NCI-H2196 (cell line): Measurements from ENCODE around the gene AEBP2.
"Not testable (repeated sequence)": the region's sequence is repeated elsewhere in the genome, so short reads cannot be mapped to it uniquely, and the experiment has no call there.

Source experiments
- DNase-seq: peaks from one replicate; lab custom pipeline; 2025; ENCODE audit not compliant: unreplicated experiment; lab: John Stamatoyannopoulos, UW

AEBP2 gene

DNA sequence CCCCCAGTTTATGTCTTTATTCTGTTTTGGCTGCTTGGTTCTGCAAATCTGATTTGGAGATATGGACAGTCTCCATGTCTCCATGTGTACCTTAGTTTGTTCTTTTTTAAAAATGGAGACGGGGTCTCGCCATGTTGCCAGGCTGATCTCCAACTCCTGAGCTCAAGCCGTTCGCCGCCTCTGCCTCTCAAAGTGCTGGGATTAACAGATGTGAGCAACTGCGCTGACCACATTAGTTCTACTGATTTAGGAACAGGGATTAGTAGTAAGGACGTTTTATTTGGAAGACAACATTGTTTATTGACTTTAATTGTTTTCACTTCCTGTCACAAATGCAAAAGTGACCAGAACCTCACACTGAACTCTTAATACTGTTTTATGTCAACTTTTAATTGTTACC lies 14.7 kb downstream of the AEBP2 start:
- DNase-seq, result no peak

DNA sequence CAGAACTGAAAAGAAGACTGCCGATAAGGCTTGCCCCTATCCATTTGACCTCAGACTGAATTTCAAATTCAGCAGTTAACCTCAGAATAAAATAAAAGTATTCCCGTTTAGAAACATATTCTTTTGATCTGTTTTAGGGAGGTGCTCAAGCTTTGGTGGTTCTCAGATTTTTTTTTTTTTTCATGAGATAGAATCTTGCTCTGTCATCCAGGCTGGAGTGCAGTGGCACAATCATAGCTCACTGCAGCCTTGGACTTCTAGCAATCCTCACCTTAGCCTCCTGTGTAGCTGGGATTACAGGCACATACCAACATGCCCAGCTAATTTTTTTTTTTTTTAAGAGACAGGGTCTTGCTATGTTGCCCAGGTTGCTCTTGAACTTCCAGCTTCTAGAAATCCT lies 15.5 kb downstream of the AEBP2 start:
- no peak for DNase-seq

DNA sequence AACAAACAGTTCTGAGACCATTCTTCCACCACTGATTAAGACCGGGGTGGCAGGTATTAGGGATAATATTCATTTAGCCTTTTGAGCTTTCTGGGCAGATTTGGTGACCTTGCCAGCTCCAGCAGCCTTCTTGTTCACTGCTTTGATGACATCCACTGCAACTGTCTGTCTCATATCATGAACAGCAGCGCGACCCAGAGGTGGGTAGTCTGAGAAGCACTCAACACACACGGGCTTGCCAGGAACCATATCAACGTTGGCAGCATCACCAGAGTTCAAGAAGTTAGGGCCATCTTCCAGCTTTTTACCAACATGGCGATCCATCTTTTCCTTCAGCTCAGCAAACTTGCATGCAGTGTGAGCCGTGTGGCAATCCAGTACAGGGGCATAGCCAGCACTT lies 16.9 kb downstream of the AEBP2 start:
- no peak for DNase-seq

DNA sequence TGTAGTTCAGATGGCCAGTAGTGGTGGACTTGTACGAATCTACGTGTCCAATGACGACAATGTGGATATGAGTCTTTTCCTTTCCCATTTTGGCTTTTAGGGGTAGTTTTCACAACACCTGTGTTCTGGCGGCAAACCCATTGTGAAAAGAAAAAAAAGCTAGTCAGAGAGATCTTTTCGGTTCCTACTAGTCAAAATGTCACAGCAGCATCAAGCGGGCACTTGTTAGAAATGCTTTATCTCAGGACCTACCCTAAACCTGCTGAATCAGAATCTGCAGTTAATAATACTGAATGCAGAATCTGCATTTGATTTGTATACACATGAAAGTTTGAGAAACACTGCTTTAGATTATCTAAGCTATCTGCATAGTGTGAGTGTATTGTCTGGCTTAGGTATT lies 18.3 kb downstream of the AEBP2 start:
- DNase-seq, result no peak

DNA sequence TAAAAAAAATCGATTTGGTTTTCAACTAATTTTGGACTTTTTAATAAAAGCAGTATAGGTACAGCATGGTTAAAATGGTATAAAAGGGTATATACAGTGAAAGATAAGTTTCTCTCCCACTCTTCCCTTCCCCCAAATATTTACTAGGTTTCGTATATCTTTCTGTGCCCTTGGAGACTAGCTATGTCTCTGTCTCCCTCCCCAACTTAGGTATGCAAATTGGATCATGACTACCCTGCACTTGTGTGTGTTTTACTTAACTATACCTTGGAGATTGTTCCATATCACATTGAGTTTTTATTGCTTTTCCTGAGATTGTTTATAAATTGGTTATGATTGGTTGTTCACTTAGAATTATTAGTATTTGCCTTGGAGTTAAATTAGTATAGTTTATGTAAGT lies 19.4 kb downstream of the AEBP2 start:
- DNase-seq, result no peak

DNA sequence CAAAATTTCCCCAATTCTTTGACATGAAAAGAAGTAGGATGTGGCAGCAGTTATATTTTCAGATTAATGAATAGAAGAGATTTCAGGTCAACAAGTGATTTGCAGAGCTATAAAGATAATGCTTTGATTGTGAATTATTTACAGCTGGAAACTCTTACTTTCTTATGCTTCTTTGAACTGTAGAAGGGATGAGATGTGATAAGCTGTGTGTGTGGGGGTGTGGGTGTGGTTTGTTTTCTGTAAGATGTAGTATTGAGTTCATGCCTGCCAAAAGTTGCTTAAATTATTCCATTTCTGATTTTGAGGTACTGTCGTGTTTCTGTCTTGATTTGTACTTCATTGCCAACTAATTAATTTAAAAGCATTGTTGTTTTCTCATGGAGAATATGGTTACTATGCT lies 22.7 kb downstream of the AEBP2 start:
- DNase-seq, result no peak

DNA sequence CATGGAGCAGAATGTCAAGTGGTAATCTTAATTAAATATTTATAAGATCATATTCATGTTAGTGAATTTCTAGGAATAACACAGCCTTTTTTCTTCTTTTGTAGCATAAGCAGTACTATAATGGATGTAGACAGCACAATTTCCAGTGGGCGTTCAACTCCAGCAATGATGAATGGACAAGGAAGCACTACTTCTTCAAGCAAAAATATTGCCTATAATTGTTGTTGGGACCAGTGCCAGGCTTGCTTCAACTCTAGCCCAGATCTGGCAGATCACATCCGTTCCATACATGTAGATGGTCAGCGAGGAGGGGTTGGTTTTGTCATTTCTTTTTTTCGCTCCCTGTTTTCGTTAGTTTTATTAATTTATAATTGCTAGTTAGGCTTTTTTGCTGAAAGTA lies 23.1 kb downstream of the AEBP2 start:
- no peak for DNase-seq

DNA sequence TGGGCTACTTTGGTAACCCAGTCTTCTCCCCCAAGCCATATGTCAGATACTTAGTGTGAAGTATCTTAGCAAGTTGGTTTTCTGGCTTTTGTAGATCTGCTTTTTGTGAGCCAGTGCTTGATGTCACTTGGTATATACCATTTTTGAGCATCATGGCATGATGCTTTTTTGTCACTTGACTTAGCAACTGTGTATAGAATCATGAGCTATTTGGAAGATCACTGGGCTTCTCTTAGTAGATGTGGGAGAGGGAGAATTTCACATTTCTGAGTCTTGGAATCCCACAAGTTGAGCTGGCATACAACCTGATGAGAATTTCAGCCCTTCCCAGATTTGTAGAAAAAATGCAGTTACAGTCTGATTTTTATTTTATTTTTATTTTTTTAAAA lies 24.9 kb downstream of the AEBP2 start:
- DNase-seq, result no peak

DNA sequence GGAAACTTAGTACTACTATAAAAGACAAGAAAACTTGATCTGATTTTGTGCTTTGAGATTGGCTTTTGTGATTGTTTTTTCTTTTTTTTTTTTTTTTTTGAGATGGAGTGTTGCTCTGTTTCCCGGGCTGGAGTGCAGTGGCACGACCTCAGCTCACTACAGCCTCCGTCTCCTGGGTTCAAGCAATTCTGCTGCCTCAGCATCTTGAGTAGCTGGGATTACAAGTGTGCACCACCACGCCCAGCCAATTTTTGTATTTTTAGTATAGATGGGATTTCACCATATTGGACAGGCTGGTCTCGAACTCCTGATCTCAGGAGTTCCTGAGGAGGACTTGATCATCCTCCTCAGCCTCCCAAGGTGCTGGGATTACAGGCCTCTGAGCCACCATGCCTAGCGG lies 26.4 kb downstream of the AEBP2 start:
- DNase-seq, result no peak

DNA sequence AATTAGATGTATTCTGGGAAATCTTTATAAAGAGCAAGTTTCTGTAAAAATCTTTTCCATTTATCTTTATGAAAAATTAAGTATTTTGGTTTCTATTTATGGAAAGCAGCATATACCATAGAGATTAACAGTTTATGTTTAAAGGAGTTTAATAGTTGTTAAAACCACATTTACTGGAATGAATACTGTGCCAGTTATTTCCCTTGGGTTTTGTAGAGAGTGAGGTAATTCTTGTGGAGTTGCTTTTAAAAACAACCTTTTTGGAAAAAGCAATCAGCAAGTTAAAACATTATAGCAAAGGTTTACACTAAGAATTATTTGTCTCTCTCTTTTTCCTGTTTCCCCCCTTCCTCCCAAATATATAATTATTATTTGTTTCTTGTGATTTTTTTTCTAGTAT lies 34.9 kb downstream of the AEBP2 start:
- no peak for DNase-seq

DNA sequence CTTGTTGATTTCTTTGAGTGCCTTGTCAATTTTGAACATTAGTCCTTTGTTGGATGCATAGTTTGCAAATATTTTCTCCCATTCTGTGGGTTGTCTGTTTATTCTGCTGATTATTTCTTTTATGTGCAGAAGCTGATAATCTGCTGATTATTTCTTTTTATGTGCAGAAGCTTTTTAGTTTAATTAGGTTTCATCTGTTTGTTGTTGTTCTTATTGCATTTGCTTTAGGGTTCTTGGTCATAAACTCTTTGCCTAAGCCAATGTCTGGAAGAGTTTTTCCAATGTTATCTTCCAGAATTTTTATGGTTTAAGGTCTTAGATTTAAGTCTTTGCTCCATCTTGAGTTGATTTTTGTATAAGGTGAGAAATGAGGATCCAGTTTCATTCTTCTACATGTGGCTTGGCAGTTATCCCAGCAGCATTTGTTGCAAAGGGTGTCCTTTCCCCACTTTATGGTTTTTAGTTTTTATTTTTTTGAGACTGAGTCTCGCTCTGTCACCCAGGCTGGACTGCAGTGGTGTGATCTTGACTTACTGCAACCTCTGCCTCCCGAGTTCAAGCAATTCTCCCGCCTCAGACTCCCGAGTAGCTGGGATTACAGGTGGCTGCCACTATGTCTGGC lies 36.7 kb downstream of the AEBP2 start:
- not testable (repeated sequence) for DNase-seq

DNA sequence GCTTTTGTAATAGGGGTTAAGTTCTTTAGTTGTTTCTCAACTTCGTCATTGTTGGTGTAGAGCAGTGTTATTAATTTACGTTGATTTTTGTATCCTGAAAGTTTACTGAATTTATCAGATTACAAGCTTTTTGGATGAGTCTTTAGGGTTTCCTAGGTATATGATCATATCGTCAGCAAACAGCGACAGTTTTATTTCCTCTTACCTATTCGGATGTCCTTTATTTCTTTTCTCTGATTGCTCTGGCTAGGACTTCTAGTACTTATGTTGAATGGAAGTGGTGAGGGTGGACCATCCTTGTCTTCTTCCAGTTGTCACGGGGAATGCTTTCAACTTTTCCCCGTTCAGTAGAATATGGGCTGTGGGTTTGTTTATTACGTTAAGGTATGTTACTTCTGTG lies 37.8 kb downstream of the AEBP2 start:
- DNase-seq, result no peak

DNA sequence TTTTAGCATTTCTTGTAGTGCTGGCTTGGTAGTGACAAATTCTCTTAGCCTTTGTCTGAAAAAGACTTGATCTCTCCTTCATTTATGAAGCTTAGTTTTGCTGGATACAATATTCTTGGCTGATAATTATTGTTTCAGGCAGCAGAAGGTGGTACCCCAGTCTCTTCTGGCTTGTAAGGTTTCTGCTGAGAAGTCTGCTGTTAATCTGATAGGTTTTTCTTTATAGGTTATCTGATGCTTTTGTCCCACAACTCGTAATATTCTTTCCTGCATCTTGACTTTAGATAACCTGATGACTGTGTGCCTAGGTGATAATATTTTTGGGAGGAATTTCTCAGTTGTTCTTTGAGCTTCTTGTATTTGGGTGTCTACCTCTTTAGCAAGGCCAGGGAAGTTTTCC lies 41.2 kb downstream of the AEBP2 start:
- DNase-seq, result no peak

DNA sequence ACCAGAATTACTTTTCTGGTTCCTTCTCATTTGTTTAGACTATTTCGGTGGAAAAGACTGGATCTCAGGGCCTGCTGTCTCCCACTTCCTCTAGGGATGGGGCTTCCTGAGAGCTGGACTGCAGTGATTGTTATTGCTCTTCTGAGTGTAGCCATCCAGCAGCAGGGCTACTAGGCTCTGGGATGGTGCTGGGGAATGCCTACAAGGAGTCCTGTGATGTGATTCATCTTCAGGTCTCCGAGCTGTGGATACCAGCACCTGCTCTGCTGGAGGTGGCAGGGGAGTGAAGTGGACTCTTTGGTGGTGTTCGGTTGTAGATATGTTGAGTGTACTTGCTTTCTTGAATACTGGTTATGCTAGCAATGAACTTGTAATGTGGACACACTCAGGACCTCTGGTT lies 42.7 kb downstream of the AEBP2 start:
- no peak for DNase-seq

DNA sequence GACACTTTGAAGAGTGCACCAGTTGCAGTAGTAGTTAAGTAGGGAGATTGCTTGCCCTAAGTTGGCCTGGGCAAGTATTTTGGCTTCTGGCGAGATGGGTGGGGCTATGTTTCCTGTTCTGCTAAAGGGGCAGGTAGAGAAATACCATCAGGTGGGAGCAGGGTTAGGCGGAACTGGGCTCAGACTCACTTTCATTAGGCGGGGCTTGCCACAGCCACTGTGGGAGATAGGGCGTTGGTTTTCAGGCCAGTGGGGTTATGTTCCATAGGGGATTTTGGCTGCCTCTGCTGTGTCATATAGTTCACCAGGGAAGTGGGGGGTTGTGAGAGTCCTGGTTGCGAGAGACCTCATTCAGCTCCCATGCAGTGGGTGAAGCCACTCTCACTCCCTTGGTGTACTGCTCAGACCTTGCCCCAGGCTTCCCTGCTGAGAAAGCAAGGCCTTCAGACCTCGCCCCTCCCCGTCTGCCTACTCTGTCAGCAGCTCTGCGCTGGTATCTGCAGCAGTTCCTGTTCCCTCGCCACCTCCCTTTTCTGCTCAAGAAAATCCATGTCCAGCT lies 43.3 kb downstream of the AEBP2 start:
- DNase-seq, result no peak

DNA sequence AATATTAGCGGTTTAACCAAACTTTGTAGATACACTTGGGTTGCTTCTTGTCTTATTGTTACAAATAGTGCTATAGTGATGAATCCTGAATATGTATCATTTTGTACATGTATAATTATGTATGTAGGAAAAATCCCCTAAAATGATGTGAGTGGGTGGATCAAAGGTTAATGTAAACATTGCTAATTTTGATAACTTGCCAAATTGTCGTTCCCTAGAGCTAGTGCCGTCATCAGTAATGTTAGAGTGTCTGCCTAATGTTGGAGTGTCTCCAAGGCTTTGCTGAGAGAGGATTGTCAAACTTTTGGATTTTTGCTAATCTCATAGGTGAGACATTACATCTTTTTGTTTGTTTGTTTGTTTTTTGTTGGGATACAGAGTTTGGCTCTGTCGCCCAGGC lies 44.4 kb downstream of the AEBP2 start:
- DNase-seq, result no peak

DNA sequence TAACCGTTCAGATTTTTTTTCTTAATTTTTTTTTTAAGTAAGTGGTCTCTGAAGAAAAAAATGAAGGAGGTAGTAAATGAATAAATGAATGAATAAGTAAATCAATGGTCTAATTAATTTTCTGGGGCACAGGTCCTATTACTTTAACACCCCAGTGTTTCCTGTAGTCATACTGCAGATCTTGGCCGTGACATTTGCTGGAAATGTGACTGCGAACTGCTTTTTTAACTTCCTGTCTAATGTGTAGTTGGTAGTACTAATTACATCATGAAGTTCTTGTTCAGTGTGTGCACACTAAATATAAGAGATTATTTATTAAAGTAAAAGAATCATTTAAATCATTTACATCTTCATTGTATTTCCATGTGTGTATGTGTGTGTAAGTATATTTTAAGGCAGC lies 45.4 kb downstream of the AEBP2 start:
- no peak for DNase-seq

DNA sequence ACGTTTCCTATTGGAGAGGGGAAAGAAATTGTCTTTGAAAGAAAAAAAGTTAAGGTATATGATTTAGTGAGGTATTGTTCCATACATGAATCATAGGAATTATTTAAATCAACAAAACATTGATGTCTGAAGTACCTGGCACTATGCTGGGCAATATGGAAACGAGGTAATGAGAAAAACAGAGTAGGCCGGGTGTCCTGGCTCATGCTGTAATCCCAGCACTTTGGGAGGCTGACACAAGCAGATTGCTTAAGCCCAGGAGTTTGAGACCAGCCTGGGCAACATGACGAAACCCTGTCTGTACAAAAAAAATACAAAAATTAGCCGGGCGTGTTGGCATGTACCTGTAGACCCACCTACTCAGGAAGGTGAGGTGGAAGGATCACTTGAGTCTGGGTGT lies 45.9 kb downstream of the AEBP2 start:
- DNase-seq, result no peak

DNA sequence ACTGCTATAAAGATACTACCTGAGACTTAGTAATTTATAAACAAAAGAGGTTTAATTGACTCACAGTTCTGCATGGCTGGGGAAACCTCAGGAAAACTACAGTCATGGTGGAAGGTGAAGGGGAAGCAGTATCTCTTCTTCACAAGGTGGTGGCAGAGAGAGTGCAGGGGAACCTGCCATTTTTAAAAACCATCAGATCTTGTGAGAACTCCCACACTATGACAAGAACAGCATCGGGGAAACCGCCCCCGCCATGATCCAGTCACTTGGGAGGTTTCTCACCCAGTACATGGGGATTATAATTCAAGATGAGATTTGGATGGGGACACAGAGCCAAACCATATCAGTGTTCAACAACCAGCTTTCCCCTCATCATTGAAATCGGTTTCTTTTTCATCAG lies 49.9 kb downstream of the AEBP2 start:
- DNase-seq, result no peak

DNA sequence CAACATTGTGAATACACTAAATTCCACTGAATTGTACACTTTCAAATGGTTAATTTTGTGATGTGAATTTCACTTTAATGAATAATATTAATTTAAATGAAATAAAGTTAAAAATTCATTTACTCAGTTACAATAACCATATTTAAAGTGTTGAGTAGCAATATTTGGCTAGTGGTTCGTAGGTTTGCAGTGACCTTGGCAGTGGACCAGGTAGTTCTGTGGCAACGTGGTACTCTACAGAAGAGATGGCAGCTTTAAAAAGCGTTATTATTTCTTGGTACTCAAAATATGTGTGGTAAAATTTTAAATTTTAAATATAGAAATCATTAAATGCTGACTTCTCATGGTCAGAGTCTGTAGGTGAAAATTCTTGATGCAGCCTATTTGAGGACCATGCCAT lies 51.6 kb downstream of the AEBP2 start:
- DNase-seq, result no peak

DNA sequence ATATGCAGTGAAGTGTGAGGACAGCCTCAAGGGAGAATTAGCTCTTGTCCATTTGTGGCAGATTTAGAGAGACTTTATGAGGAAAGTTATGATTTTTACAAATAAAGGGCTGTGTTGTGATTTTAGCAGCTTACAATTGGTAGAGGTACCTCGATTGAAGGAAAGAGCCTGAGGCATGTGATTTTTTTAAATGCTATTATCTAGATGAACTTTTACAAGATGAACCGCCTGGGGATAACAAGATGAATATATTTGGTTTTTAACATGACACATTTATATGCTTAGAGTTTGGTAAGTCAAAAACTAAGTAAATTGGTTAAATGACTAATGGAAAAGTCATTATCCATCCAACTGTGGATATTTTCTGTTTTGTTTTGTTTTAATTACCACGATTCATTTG lies 52.6 kb downstream of the AEBP2 start:
- DNase-seq, result no peak

DNA sequence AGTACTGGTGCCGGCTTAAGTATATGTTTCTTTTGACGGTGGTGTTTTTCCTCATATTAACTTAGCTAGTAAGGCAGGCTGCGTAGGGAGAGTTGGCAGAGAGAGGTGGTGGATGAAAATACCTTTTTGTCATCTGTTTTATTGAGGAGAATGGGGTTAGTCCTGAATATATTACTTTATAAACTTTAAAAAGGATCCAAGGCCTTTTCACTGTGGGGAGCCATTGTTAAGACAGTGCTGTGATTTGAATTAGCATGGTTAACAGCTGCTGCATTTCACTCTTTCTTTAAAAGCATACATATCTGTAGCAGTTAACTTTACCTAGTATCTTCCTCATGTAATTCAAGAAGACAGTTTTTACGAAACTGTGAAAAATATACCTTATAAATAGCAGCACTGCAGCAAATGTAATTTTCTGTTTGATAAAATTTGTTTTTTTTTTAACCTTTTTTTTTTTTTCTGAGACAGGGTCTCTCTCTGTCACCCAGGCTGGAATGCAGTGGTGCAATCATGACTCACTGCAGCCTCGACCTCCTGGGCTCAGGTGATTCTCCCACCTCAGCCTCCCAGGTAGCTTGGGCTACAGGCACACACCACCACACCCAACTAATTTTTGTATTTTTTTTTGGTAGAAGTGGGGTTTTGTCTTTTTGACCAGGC lies 57.1 kb downstream of the AEBP2 start:
- no peak for DNase-seq

DNA sequence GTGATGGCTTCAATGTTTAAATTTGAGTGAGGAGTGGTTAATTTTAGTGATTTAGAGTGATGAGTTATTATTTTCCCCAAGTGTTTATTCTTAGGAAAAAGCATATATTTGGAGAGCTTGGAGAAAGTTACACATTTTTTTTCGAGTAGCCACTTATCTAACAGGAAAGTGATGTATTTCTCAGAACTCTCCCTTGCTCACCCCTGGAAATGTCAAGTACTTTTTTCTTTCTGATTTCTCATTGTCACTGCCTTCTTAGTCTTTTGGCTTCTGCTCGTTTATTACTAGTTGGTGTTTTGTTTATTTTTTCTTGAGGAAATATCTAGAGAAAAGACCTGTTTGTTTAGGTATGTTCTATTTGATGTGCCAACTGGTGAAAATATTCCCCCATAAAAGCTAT lies 58.8 kb downstream of the AEBP2 start:
- no peak for DNase-seq
